Keratinocyte (primary cell): Measurements from ENCODE around the gene ARHGEF38. TPM values are rescaled to one million over a fixed set of nuclear protein-coding genes. Genes with fewer than 3 reads are reported as not detected.
A peak's percentile ranks its signal among the peaks of the same experiment; 100 is the strongest.

Source experiments
- DNase-seq: peaks from one replicate; pipeline ENCODE4 v3.0.0-alpha.2; 2011; ENCODE audit warnings: low read depth, missing footprints, low spot score
- FAIRE-seq: peaks from 2 replicates; lab custom pipeline; 2011; peaks lifted over from hg19 to GRCh38; lab: Jason Lieb, UNC
- H2AFZ ChIP-seq: 2 replicates; pipeline ENCODE4 v1.6.0; 2012; ENCODE audit warnings: low read length, control low read depth, inconsistent platforms; ENCODE audit not compliant: control insufficient read depth
- H3K27ac ChIP-seq: 2 replicates; pipeline ENCODE4 v1.5.1; 2011; ENCODE audit warnings: low read length; ENCODE audit not compliant: control insufficient read depth, insufficient read depth
- H3K27me3 ChIP-seq: 3 replicates; pipeline ENCODE4 v1.6.0; 2011; ENCODE audit warnings: low read length; ENCODE audit not compliant: control insufficient read depth, insufficient read depth; ENCODE audit errors: extremely low read depth
- H3K36me3 ChIP-seq, 2 experiments: 2 replicates in 1 of 2; 3 replicates in 1 of 2; pipeline ENCODE4 v1.5.1; 2011; ENCODE audit warnings: low read length in 2 of 2, mild to moderate bottlenecking in 1 of 2; ENCODE audit not compliant: control insufficient read depth in 2 of 2, insufficient read depth in 2 of 2; ENCODE audit errors: extremely low read depth in 1 of 2
- H3K4me1 ChIP-seq: 3 replicates; pipeline ENCODE4 v1.5.1; 2011; ENCODE audit warnings: low read length; ENCODE audit not compliant: control insufficient read depth, insufficient read depth; ENCODE audit errors: extremely low read depth
- H3K4me2 ChIP-seq: 3 replicates; pipeline ENCODE4 v1.6.0; 2011; ENCODE audit warnings: low read depth, low read length; ENCODE audit not compliant: control insufficient read depth, insufficient read depth; ENCODE audit errors: extremely low read depth
- H3K4me3 ChIP-seq, 3 experiments: fragments of 200-600 bp in 1 of 3; sonication (generic) in 1 of 3; 2 replicates in 2 of 3; 3 replicates in 1 of 3; pipeline ENCODE4 v1.5.1; 2011 to 2016; ENCODE audit warnings: low read length in 3 of 3, mild to moderate bottlenecking in 3 of 3, control low read depth in 2 of 3, inconsistent platforms in 1 of 3, low read depth in 1 of 3, mixed read lengths in 1 of 3, mixed run types in 1 of 3, moderate library complexity in 1 of 3; ENCODE audit not compliant: control insufficient read depth in 2 of 3, insufficient read depth in 2 of 3; ENCODE audit errors: extremely low read depth in 1 of 3
- H3K79me2 ChIP-seq: 2 replicates; pipeline ENCODE4 v1.6.0; 2012; ENCODE audit warnings: low read length; ENCODE audit not compliant: control insufficient read depth, insufficient read depth
- H3K9ac ChIP-seq: 3 replicates; pipeline ENCODE4 v1.6.0; 2011; ENCODE audit warnings: low read length; ENCODE audit not compliant: control insufficient read depth, insufficient read depth; ENCODE audit errors: extremely low read depth
- H3K9me1 ChIP-seq: 3 replicates; pipeline ENCODE4 v1.6.0; 2011; ENCODE audit warnings: low read length; ENCODE audit not compliant: control insufficient read depth, insufficient read depth; ENCODE audit errors: extremely low read depth
- H3K9me3 ChIP-seq: 2 replicates; pipeline ENCODE4 v1.5.1; 2012; ENCODE audit warnings: low read depth, low read length; ENCODE audit not compliant: control insufficient read depth
- H4K20me1 ChIP-seq: 3 replicates; pipeline ENCODE4 v1.6.0; 2011; ENCODE audit warnings: low read length; ENCODE audit not compliant: control insufficient read depth, insufficient read depth; ENCODE audit errors: extremely low read depth
- EZH2 ChIP-seq: IDR thresholded peaks from one replicate; pipeline ENCODE4 v1.6.1; 2012; ENCODE audit warnings: inconsistent platforms, mild to moderate bottlenecking, low read length, moderate library complexity
- dilution Hi-C: fragments of 300-500 bp; cut with MboI; formaldehyde crosslinking; loops from one replicate; pipeline ENCODE4 v1.7.0; 2020; ENCODE audit warnings: low sequenced_read_pairs; ENCODE audit not compliant: extremely low pct_ligation_motif_present
- polyA plus RNA-seq, 5 experiments: library from polyadenylated mRNA; depleted of rRNA in 3 of 5; stranded (reverse) in 3 of 5; stranded (forward) in 1 of 5; unstranded in 1 of 5; fragments of >200 nt; gene quantifications; 1 replicate in 1 of 5; 2 replicates in 3 of 5; 3 replicates in 1 of 5; pipeline versions ENCODE4 v1.2.1 to v1.2.3, GENCODE V29; 2011 to 2012; ENCODE audit warnings: missing spikeins in 2 of 5, low read depth in 1 of 5, low replicate concordance in 1 of 5
- TF ChIP-seq, protein P1 (sequence below), 3 experiments: IDR thresholded peaks in 1 of 3; conservative IDR thresholded peaks in 1 of 3; optimal IDR thresholded peaks in 1 of 3; 2 replicates in 2 of 3; 3 replicates in 1 of 3; pipeline versions ENCODE3 to v1.5.1; 2011; ENCODE audit warnings: low read length in 3 of 3, mild to moderate bottlenecking in 3 of 3, moderate library complexity in 2 of 3, control low read depth in 1 of 3, inconsistent platforms in 1 of 3; ENCODE audit not compliant: insufficient read depth in 2 of 3; ENCODE audit errors: extremely low read depth in 1 of 3

The ARHGEF38 gene
- polyA plus RNA-seq, 1 donor (not counting 4 experiments of a cell fraction or from before 2014, with no cell fraction given), result 0.09 TPM

DNA sequence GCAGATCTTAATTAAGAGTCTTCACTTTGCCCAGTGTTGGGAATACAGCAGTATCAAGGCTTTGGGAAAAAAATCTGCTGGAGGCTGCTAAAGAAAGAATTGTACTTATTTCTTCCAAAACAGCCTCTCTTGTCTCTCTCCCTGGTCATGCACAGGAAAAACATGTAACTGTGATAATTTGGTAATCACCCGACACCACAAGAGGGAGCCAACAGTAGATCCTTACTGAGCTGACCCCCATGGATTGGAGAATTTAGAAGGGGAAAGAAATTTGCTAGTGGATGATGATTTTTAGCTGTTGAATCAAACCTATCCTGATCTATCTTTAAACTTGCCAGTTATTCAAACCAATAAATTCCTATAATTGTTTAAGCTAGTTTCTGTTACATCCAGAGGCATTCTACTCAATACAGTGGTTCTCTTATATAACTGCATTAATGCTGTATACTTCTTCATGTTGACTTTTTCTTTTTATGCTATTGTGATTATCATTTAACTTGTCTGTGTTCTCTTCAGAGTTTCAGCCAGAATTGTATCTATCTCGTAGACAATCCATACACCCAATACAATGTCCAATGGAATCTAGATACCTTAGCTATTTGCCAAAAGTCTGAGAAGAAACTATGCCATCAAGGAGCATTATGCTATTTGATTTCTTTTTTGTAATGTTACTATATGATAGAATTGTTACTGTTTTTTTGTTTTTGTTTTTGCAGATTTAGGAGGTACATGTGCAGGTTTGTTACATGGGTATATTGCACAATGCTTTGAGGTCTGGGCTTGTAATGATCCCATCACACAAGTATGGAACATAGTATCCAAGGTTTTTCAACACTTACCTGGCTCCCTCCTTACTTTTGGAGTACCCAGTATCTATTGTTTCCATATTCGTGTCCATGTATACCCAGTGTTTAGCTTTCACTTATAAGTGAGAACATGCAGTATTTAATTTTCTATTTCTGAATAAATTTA is 31.3 kb upstream of the ARHGEF38 start:
- Histone ChIP-seq H3K79me2 (no peaks in the 10 kb centered on the region), H3K27ac (no peak overlapping the region), H3K4me2 (no peak overlapping the region), H3K27me3 (no peaks in the 10 kb centered on the region), H4K20me1 (no peaks in the 10 kb centered on the region), H3K9ac (no peak overlapping the region), H3K4me3 (no peak overlapping the region), H3K4me1 (no peaks in the 10 kb centered on the region), H3K36me3 (no peaks in the 10 kb centered on the region), H3K9me1 (no peaks in the 10 kb centered on the region), H3K9me3 (no peaks in the 10 kb centered on the region), H2AFZ (no peak overlapping the region)
- FAIRE-seq (peak; percentile 75), DNase-seq (no peak)
- TF ChIP-seq, protein P1, sequence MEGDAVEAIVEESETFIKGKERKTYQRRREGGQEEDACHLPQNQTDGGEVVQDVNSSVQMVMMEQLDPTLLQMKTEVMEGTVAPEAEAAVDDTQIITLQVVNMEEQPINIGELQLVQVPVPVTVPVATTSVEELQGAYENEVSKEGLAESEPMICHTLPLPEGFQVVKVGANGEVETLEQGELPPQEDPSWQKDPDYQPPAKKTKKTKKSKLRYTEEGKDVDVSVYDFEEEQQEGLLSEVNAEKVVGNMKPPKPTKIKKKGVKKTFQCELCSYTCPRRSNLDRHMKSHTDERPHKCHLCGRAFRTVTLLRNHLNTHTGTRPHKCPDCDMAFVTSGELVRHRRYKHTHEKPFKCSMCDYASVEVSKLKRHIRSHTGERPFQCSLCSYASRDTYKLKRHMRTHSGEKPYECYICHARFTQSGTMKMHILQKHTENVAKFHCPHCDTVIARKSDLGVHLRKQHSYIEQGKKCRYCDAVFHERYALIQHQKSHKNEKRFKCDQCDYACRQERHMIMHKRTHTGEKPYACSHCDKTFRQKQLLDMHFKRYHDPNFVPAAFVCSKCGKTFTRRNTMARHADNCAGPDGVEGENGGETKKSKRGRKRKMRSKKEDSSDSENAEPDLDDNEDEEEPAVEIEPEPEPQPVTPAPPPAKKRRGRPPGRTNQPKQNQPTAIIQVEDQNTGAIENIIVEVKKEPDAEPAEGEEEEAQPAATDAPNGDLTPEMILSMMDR (optimal IDR thresholded peaks at IDR 0.05 in 1 of 3, IDR thresholded peaks at IDR 0.05 in 1 of 3, conservative IDR thresholded peaks at IDR 0.05 in 1 of 3; ENCODE audit: extremely low read depth in 1 of 3, insufficient read depth in 2 of 3, low read length in 3 of 3), result peak; percentile 58 to 69 (median 68)
- TF ChIP-seq EZH2, result no peak
- dilution Hi-C loops, result no loop called here

DNA sequence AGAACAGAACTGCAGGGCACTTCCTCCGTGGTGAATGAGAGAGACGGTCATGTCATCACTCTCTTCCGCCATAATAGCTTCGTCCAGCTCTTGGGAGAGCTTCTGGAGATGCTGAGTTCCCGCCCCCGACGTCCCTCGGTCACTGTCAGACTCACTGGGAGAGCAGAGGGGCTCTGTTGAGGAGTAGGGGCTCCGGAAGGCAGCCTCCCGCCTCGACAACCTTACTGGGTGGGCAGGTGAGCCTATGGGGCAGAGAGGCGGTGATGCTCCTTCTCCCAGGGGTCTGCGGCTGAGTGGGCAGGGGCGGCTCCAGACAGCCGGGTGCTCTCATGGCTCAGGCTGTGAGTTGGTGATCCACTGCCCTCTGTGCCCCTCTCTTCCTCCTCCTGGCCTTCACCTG is 25.8 kb upstream of the ARHGEF38 start:
- Histone ChIP-seq H3K9ac (no peak overlapping the region), H4K20me1 (no peaks in the 10 kb centered on the region), H3K27ac (no peak overlapping the region), H3K36me3 (no peaks in the 10 kb centered on the region), H3K4me3 (no peak overlapping the region), H3K79me2 (no peaks in the 10 kb centered on the region), H2AFZ (no peak overlapping the region), H3K9me3 (no peaks in the 10 kb centered on the region), H3K4me2 (no peak overlapping the region), H3K9me1 (no peaks in the 10 kb centered on the region), H3K27me3 (no peaks in the 10 kb centered on the region), H3K4me1 (no peaks in the 10 kb centered on the region)
- DNase-seq (no peak), FAIRE-seq (no peak)
- TF ChIP-seq, protein P1 (optimal IDR thresholded peaks at IDR 0.05 in 1 of 3, IDR thresholded peaks at IDR 0.05 in 1 of 3, conservative IDR thresholded peaks at IDR 0.05 in 1 of 3; ENCODE audit: extremely low read depth in 1 of 3, insufficient read depth in 2 of 3, low read length in 3 of 3), result no peak
- no peak for TF ChIP-seq EZH2
- dilution Hi-C loops, result no loop called here
